GM21423 (cell line): ENCODE data around the gene ACP1.

Source experiments
- ATAC-seq: cut with Tn5 transposase; IDR thresholded peaks from one replicate; pipeline ENCODE4 v1.9.1; 2021; ENCODE audit warnings: mild to moderate bottlenecking, moderate library complexity; ENCODE audit not compliant: unreplicated experiment

ACP1 gene

DNA sequence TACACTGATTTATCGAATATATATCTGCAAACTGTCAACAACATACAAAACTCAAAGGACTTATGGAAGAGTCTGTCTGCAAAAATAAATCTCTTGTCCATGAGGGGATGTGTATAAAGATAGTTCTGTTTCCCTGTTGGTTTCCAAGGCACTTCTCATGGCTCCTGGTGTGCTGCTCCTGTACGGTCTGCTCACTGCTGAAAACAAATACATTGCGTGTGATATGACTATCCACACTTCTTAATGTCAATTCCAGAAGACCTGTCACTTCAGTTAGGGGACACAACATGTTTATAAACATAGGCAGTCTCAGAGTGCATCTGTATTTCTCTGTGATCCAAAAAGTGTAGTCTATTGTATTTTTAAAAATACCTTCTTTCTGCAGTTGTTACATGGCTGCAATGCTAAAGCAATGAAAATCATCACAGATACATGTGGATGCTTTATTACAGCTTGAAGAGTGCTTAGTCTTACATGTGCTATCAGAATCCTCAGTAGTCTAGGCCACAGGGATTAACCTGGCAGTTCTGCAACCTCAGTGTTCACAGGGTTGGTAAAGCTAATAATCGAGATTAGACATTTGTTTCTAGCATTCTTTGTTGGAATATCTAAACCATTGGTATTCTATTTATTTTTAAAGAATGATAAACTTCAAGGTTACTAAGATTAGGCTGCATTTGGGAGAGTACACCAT lies 15.4 kb downstream of the ACP1 start:
- ATAC-seq: no peak

DNA sequence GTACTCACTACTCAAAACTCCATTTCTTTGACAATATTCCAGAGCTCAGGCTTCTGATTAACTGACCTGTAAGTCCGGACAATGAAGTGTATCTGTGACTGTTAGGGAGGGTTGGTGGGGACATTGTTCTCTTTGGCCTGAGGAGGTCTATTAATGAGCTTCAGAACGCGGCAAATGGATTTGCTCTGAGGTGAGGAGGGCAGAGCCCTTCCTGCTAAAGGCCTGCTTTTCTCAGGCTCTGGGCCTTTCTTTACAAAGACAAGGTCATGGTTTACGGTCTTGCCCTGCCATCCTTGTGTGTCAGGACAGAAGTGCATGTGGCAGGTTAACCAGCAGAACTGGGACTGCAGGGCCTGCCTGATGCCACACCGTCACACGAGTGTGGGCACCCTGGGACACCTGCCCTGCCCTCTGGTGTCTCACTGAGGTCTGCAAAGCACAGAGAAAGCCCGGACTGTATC lies 15.9 kb downstream of the ACP1 start:
- no peak for ATAC-seq

- ATAC-seq: no peak
These were observed 16.6 kb downstream of the ACP1 start for GRCh38 chr2:281381-281780.

- ATAC-seq: no peak
These were observed 17.9 kb downstream of the ACP1 start for GRCh38 chr2:282371-283263.

DNA sequence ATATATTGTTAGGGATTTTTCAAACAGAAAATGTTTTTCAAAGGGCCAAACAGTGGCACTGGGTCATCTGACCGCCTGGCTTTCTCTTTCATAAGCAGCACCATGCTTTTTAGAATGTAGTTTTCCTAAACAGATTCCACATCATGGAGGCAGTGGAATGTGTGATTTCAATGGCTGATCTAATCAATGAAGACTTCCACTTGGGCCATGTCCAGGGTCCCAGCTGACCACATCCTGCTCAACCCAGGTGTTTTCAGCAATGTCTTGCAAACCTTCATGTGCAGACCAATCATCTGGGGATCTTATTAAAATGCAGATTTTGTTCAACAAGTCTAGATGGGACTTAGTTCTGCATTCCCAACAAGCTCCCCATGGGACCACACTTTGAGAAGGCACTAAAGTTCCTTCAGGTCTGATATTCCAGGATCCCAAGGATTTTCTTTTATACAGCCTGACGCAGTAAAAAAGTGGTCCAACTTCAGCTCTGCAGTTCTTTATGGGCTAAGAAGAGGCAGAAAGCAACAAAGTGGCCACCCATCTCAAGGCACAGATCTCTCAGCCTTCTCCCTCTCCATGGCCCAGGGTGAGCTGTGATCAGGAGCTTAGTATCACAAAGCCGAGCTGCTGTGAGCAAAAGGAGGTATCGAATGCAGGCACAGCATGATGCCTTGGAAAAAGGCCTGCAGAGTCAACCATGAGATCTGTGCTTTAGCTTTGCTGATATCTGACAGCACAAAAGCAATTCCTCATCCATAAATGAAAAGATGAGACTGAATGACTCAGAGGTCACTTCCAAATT lies 19.4 kb downstream of the ACP1 start:
- ATAC-seq: no peak

DNA sequence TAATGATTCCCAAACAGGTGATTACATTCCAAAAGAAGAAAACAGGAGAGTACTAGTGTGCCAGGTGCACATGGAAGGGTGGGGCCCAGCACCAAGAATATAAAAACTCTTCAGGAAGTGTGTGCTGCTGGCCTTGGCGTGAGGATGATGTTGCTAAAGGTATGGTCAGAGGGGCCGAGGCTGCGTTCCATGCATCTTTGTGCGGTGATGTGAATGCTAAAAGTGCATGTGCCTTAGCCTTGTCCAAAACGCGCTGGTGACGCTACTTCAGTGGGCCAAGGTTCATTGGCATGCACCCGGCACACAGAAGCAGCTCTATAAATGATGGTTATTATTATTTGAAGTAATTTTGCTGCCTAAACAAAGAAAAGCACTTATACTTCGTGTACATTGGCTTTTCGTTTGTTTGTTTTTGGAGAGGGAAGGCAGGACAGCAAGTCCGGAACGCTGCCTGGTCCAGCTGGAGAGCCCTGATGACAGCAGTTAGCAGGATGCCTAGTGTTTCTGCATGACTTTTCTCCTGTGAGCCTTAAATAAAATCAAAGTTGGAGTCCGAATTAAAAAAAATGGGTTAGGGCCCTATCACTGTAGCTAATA lies 20.2 kb downstream of the ACP1 start:
- no peak for ATAC-seq

- no peak for ATAC-seq
These were observed 20.8 kb downstream of the ACP1 start for GRCh38 chr2:285531-285930.

DNA sequence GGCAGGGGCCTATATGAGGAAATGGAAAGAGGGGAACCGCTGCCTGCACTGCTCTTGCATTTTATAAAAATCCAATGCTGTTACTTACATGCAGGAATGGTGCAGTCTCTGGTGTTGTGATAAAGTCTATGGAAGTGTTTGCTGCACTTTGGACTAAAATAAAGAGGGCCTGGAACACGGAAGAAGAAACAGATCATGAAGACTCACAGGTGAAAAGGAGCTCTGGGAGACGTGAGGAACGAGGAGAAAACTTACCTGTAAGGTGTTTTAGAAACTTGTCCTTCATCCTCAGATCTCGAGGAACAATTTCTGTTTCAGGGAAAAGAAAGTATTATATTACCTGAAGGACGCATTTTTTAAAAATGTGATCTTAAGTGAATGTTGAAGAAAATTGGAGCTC lies 21.3 kb downstream of the ACP1 start:
- ATAC-seq: no peak

DNA sequence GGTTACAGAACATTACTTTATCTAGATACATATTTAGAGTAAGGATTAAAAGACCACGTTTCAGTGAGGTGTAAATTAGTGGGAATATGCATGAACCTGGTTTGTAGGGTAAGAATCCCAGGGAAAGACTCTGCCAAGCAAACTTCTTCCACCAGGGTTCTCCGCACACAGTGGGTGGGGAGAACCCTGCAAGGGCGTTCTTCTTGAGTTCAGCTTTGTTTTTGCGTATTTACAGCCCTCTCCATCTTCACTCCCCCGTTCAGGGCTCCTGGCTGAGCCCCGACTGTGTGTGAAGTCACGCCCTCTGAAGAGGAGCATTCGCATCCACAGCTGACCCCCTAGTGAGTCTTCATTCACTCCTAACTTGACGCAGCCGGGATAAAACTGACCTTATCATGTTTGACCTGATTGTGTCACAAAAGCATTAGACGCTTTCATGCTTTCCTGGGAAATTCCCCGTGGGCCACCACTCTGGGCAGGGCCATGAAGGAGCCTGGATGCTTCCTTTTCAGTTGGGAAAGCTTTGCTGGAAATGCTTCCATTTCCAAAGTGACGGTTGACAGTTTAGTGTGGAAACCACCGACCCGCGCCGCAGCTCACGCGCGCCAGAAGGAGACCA lies 22.1 kb downstream of the ACP1 start:
- no peak for ATAC-seq

DNA sequence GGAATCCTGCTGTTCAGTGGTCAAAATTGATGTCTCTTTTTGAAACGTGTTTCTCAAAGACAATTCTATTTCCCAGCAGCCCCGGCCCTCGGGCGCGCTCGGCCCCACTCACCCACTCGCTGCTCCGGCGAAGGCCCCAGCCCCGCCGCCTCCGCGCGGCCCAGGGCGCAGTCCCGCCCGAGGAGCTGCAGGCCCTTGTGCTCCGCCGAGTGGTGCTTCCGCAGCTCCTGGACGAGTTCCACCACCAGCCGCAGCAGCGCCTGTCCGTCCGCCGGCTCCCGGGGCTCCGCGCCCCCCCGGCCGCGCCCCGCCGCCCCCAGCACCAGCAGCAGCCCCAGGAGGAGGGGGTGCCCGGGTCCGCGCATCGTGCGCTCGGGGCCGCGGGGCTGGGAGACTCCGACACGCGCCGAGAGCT lies 22.7 kb downstream of the ACP1 start:
- ATAC-seq: peak; percentile 41

DNA sequence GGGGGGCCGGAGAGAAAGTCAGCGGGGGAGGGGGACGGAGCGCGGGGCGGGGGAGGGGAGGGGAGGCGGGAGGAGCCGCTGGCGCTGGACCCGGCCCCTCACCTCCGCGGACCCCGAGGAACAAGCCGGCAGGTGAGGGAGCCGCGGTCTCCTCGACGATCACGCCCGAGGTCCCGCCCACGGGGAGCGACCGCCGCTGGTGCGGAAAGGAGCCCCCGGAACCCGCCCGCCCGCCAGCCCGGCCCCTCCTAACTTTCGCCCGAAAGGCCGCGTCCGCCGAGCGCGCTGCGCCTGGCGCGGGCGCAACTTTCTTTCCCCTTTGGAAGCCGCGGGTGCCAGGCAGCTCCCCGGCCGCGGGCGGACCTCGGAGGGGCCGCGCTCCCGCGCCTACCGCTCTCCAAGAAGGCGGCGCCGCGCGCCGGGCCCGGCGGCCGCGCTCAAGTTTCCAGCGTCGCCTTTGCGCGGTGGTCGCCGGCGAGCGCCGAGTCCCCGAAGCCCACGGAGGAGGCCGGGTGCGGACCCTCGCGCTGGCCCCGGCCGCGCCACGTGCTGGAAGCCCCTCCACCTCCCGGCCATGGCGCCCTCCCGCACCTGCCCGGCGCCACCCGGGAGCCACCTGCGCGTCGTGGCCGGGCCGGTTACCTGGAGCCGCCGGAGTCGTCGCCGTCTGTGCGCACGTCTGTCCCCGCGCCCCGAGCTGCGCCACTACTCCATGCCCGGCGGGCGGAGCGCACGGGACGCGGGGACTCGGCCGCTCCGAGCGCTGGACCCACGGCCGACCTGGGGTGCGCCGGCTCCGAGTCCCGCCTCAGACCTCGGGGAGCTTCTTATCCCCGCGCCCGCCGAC lies 23.4 kb downstream of the ACP1 start, which contains the start of gene ALKAL2:
Gene ALKAL2 (minus strand): TSS at position 181 of the 847 bp plus-strand sequence. CDS start 256 bp downstream, outside the sequence.
- ATAC-seq: peak; percentile 21

DNA sequence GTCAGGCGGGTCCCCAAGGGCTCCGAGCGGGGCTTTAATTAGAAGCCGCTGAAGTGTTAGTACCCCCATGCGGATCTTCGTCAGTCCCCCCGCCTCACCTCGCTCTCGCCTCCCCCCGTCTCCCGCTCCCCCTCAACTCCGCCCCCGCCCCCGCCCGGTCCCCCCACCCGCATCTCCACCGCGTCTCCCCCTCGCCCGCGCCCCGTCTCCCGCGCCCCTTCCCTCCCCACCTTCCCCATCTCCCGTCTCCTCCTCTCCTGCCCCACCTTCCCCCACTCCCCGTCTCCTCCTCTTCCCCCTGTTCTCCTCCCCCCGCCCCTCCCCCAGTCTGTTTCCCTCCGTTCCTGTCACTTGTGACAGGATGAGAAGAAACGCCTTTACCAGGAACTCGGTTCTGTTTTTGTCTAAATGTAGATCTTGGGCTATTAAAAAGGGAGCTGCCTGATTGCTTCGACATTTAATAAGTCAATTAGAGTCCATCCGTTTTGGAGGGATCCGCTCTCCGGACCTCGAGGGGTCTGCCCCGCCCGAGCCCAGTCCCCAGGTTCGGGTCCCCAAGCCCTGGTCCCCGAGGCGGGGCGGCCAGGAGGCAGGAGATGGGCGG lies 24.1 kb downstream of the ACP1 start:
- ATAC-seq: no peak

DNA sequence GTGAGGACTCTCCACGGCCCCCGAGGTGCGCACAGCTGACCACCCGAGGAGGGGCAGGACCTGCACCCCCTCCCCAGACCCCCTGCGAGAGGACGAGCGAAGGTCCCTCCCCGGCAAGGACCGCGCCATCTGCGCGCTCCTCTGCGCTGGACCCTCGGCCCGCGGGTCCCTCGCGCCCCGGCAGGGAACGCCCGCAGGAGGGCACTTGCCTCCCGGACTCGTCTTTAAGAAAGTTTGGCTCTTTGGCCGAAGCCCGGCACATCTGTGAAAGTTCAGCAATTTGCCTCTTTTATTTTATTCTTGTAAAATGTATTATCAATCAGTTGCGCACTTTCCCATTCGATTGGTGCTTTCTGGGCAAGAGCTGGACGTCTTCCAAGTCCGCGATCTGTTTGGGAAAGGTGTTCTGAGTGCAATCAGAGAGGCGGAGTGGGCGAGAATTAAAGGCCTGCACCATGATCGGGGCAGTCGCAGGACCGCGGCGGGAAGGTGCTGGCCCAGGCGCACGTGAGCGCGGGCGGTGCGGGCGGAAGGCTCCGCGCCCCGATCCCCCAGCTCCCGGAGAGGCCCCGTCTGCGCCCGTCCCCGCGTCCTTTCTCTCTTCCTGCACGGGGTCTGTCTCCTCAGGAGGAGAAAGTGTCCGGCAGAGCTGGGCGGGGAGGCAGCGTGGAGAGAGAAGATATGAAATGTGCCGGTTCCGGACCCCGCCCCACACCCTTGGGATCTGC lies 24.8 kb downstream of the ACP1 start:
- no peak for ATAC-seq

DNA sequence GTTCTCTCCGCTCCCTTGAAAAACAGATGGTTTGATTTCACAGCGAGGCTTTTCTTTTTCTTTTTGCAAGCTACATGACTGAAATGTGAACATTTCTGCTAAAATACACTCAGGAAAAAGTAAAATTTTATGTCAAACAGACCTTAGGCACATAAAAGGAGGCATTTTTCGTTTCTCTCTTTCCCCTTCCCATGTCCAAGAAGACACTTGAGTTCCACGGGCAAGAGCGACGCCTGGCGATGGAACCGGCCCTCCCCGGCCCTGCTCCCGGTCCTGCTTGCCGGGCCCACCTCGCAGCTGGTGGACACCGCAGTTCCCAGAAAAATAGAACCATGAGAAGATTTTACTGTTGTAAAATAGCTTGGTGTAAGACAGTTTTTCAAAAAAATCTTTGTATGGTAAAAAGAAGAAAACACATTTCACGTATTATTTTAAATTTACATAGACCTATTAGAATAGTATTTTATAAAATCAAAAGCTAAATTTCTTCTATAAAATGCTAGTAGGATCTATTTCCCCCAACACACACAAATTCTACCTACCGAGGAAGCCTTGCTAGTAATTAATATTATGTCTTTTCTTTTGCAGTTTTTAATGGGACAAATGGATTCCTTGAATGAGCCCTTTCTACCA lies 25.5 kb downstream of the ACP1 start:
- ATAC-seq: no peak

- no peak for ATAC-seq
These were observed 30.3 kb downstream of the ACP1 start for GRCh38 chr2:295090-295489.

DNA sequence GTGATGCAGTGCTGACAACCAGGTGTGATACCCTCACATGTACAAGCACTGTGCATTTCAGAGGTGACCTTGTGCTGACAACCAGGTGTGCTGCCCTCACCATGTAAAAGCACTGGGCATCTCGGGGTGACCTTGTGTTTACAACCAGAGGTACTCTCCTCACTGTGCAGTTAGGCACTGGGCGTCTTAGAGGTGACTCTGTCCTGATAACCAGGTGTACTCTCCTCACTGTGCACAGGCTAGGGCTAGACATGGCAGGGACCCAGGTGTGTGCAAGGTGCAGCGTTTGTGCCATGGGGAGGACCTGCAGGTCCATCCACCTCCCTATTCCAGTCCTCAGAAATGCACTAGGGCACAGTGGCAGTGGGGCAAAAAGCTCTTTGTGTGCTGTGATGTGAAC lies 31.6 kb downstream of the ACP1 start:
- no peak for ATAC-seq

- ATAC-seq: no peak
These were observed 40.6 kb downstream of the ACP1 start for GRCh38 chr2:305366-305765.
